ENCODE data around the gene SLC35A5.

SLC35A5 gene

GRCh38 chr3:112604536-112604935 is 42.7 kb downstream of the SLC35A5 start:
- peaks cover 0 to 3% of the 10 kb centered on the region in 2 donors for H3K4me1 ChIP-seq (ENCODE audit: control insufficient read depth in 1 of 2, insufficient read depth in 2 of 2, low read length in 2 of 2)
- no peak overlapping the region for H3K4me3 ChIP-seq (ENCODE audit: low read depth in 1 of 2, low read length in 2 of 2)
- no peak overlapping the region for H3K27ac ChIP-seq (ENCODE audit: low read length)
- peaks cover 6 to 41% of the 10 kb centered on the region in 2 donors for H3K36me3 ChIP-seq (ENCODE audit: control insufficient read depth in 1 of 2, insufficient read depth in 2 of 2, low read length in 2 of 2)
- no peaks in the 10 kb centered on the region for H3K9me3 ChIP-seq (ENCODE audit: control insufficient read depth in 1 of 2, low read length in 2 of 2)
- H3K27me3 ChIP-seq (ENCODE audit: low read depth, low read length), result no peaks in the 10 kb centered on the region

- Histone ChIP-seq H3K9me3 (ENCODE audit: control insufficient read depth in 1 of 2, low read length in 2 of 2) (no peaks in the 10 kb centered on the region), H3K4me1 (ENCODE audit: control insufficient read depth in 1 of 2, insufficient read depth in 2 of 2, low read length in 2 of 2) (peaks cover 0 to 3% of the 10 kb centered on the region in 2 donors), H3K27ac (ENCODE audit: low read length) (no peak overlapping the region), H3K4me3 (ENCODE audit: low read depth in 1 of 2, low read length in 2 of 2) (no peak overlapping the region), H3K27me3 (ENCODE audit: low read depth, low read length) (no peaks in the 10 kb centered on the region), H3K36me3 (ENCODE audit: control insufficient read depth in 1 of 2, insufficient read depth in 2 of 2, low read length in 2 of 2) (peaks cover 9 to 48% of the 10 kb centered on the region in 2 donors)
Observed at GRCh38 chr3:112605285-112605684, 43.4 kb downstream of the SLC35A5 start.

- peaks cover 9 to 49% of the 10 kb centered on the region in 2 donors for H3K36me3 ChIP-seq (ENCODE audit: control insufficient read depth in 1 of 2, insufficient read depth in 2 of 2, low read length in 2 of 2)
Observed at GRCh38 chr3:112606098-112606497, 44.3 kb downstream of the SLC35A5 start.

GRCh38 chr3:112607863-112608262 is 46.0 kb downstream of the SLC35A5 start:
- Histone ChIP-seq H3K27ac (ENCODE audit: low read length) (no peak overlapping the region), H3K4me3 (ENCODE audit: low read depth in 1 of 2, low read length in 2 of 2) (no peak overlapping the region), H3K9me3 (ENCODE audit: control insufficient read depth in 1 of 2, low read length in 2 of 2) (no peaks in the 10 kb centered on the region), H3K4me1 (ENCODE audit: control insufficient read depth in 1 of 2, insufficient read depth in 2 of 2, low read length in 2 of 2) (peaks cover 0 to 3% of the 10 kb centered on the region in 2 donors), H3K36me3 (ENCODE audit: control insufficient read depth in 1 of 2, insufficient read depth in 2 of 2, low read length in 2 of 2) (peaks cover 9 to 64% of the 10 kb centered on the region in 2 donors), H3K27me3 (ENCODE audit: low read depth, low read length) (no peaks in the 10 kb centered on the region)

More at GRCh38 chr3:112606098-112606497, 44.3 kb downstream of the SLC35A5 start:
- Histone ChIP-seq H3K27ac (ENCODE audit: low read length) (no peak overlapping the region), H3K4me3 (ENCODE audit: low read depth in 1 of 2, low read length in 2 of 2) (no peak overlapping the region), H3K9me3 (ENCODE audit: control insufficient read depth in 1 of 2, low read length in 2 of 2) (no peaks in the 10 kb centered on the region), H3K27me3 (ENCODE audit: low read depth, low read length) (no peaks in the 10 kb centered on the region), H3K4me1 (ENCODE audit: control insufficient read depth in 1 of 2, insufficient read depth in 2 of 2, low read length in 2 of 2) (peaks cover 0 to 3% of the 10 kb centered on the region in 2 donors)

GRCh38 chr3:112610121-112610520 is 48.3 kb downstream of the SLC35A5 start:
- Histone ChIP-seq H3K4me3 (ENCODE audit: low read depth in 1 of 2, low read length in 2 of 2) (no peak overlapping the region), H3K27ac (ENCODE audit: low read length) (no peak overlapping the region), H3K36me3 (ENCODE audit: control insufficient read depth in 1 of 2, insufficient read depth in 2 of 2, low read length in 2 of 2) (peaks cover 13 to 56% of the 10 kb centered on the region in 2 donors), H3K4me1 (ENCODE audit: control insufficient read depth in 1 of 2, insufficient read depth in 2 of 2, low read length in 2 of 2) (peaks cover 0 to 3% of the 10 kb centered on the region in 2 donors), H3K27me3 (ENCODE audit: low read depth, low read length) (no peaks in the 10 kb centered on the region), H3K9me3 (ENCODE audit: control insufficient read depth in 1 of 2, low read length in 2 of 2) (no peaks in the 10 kb centered on the region)

- H3K27ac ChIP-seq (ENCODE audit: low read length), result no peak overlapping the region
- no peaks in the 10 kb centered on the region for H3K9me3 ChIP-seq (ENCODE audit: control insufficient read depth in 1 of 2, low read length in 2 of 2)
- H3K36me3 ChIP-seq (ENCODE audit: control insufficient read depth in 1 of 2, insufficient read depth in 2 of 2, low read length in 2 of 2), result peaks cover 14 to 56% of the 10 kb centered on the region in 2 donors
- no peaks in the 10 kb centered on the region for H3K4me1 ChIP-seq (ENCODE audit: control insufficient read depth in 1 of 2, insufficient read depth in 2 of 2, low read length in 2 of 2)
- no peaks in the 10 kb centered on the region for H3K27me3 ChIP-seq (ENCODE audit: low read depth, low read length)
- no peak overlapping the region for H3K4me3 ChIP-seq (ENCODE audit: low read depth in 1 of 2, low read length in 2 of 2)
Observed at GRCh38 chr3:112611752-112612515, 50.1 kb downstream of the SLC35A5 start.

GRCh38 chr3:112615989-112616731 is 54.3 kb downstream of the SLC35A5 start:
- Histone ChIP-seq H3K27ac (ENCODE audit: low read length) (no peak overlapping the region), H3K36me3 (ENCODE audit: control insufficient read depth in 1 of 2, insufficient read depth in 2 of 2, low read length in 2 of 2) (peaks cover 11 to 49% of the 10 kb centered on the region in 2 donors), H3K4me1 (ENCODE audit: control insufficient read depth in 1 of 2, insufficient read depth in 2 of 2, low read length in 2 of 2) (no peaks in the 10 kb centered on the region), H3K4me3 (ENCODE audit: low read depth in 1 of 2, low read length in 2 of 2) (no peak overlapping the region), H3K9me3 (ENCODE audit: control insufficient read depth in 1 of 2, low read length in 2 of 2) (no peaks in the 10 kb centered on the region), H3K27me3 (ENCODE audit: low read depth, low read length) (no peaks in the 10 kb centered on the region)

- no peak overlapping the region for H3K4me3 ChIP-seq (ENCODE audit: low read depth in 1 of 2, low read length in 2 of 2)
- peaks cover 11 to 38% of the 10 kb centered on the region in 2 donors for H3K36me3 ChIP-seq (ENCODE audit: control insufficient read depth in 1 of 2, insufficient read depth in 2 of 2, low read length in 2 of 2)
- no peaks in the 10 kb centered on the region for H3K9me3 ChIP-seq (ENCODE audit: control insufficient read depth in 1 of 2, low read length in 2 of 2)
- no peaks in the 10 kb centered on the region for H3K4me1 ChIP-seq (ENCODE audit: control insufficient read depth in 1 of 2, insufficient read depth in 2 of 2, low read length in 2 of 2)
- H3K27me3 ChIP-seq (ENCODE audit: low read depth, low read length), result no peaks in the 10 kb centered on the region
- H3K27ac ChIP-seq (ENCODE audit: low read length), result no peak overlapping the region
Observed at GRCh38 chr3:112617285-112617684, 55.4 kb downstream of the SLC35A5 start.

GRCh38 chr3:112619295-112619694 is 57.5 kb downstream of the SLC35A5 start:
- Histone ChIP-seq H3K27me3 (ENCODE audit: low read depth, low read length) (no peaks in the 10 kb centered on the region), H3K36me3 (ENCODE audit: control insufficient read depth in 1 of 2, insufficient read depth in 2 of 2, low read length in 2 of 2) (peaks cover 11 to 34% of the 10 kb centered on the region in 2 donors), H3K9me3 (ENCODE audit: control insufficient read depth in 1 of 2, low read length in 2 of 2) (no peaks in the 10 kb centered on the region), H3K4me3 (ENCODE audit: low read depth in 1 of 2, low read length in 2 of 2) (no peak overlapping the region), H3K4me1 (ENCODE audit: control insufficient read depth in 1 of 2, insufficient read depth in 2 of 2, low read length in 2 of 2) (peaks cover 0 to 4% of the 10 kb centered on the region in 2 donors), H3K27ac (ENCODE audit: low read length) (no peak overlapping the region)

GRCh38 chr3:112623213-112623612 is 61.4 kb downstream of the SLC35A5 start:
- no peaks in the 10 kb centered on the region for H3K9me3 ChIP-seq (ENCODE audit: control insufficient read depth in 1 of 2, low read length in 2 of 2)
- peaks cover 0 to 17% of the 10 kb centered on the region in 2 donors for H3K36me3 ChIP-seq (ENCODE audit: control insufficient read depth in 1 of 2, insufficient read depth in 2 of 2, low read length in 2 of 2)

GRCh38 chr3:112623717-112624116 is 61.9 kb downstream of the SLC35A5 start:
- H3K9me3 ChIP-seq (ENCODE audit: control insufficient read depth in 1 of 2, low read length in 2 of 2), result no peaks in the 10 kb centered on the region
- peaks cover 0 to 4% of the 10 kb centered on the region in 2 donors for H3K4me1 ChIP-seq (ENCODE audit: control insufficient read depth in 1 of 2, insufficient read depth in 2 of 2, low read length in 2 of 2)
- no peak overlapping the region for H3K27ac ChIP-seq (ENCODE audit: low read length)
- no peaks in the 10 kb centered on the region for H3K27me3 ChIP-seq (ENCODE audit: low read depth, low read length)
- peaks cover 0 to 12% of the 10 kb centered on the region in 2 donors for H3K36me3 ChIP-seq (ENCODE audit: control insufficient read depth in 1 of 2, insufficient read depth in 2 of 2, low read length in 2 of 2)
- H3K4me3 ChIP-seq (ENCODE audit: low read depth in 1 of 2, low read length in 2 of 2), result no peak overlapping the region

More at GRCh38 chr3:112623213-112623612, 61.4 kb downstream of the SLC35A5 start:
- Histone ChIP-seq H3K4me3 (ENCODE audit: low read depth in 1 of 2, low read length in 2 of 2) (no peak overlapping the region), H3K27me3 (ENCODE audit: low read depth, low read length) (no peaks in the 10 kb centered on the region), H3K27ac (ENCODE audit: low read length) (no peak overlapping the region), H3K4me1 (ENCODE audit: control insufficient read depth in 1 of 2, insufficient read depth in 2 of 2, low read length in 2 of 2) (peaks cover 0 to 4% of the 10 kb centered on the region in 2 donors)
